NCI-H345 treated with DMSO at 0.1 percent for 48 hours (cell line): ENCODE measurements around the gene TMC1.

Experiments
- DNase-seq: peaks from one replicate; lab custom pipeline; 2025; ENCODE audit not compliant: unreplicated experiment; lab: John Stamatoyannopoulos, UW

The TMC1 gene

GRCh38 chr9:72565535-72565934 is 44.1 kb downstream of the TMC1 start:
- no peak for DNase-seq

GRCh38 chr9:72574156-72574810 is 52.9 kb downstream of the TMC1 start:
- DNase-seq: no peak

- DNase-seq: no peak
These were observed 54.3 kb downstream of the TMC1 start for GRCh38 chr9:72575666-72576065.

- no peak for DNase-seq
These were observed 54.7 kb downstream of the TMC1 start for GRCh38 chr9:72576087-72576486.

GRCh38 chr9:72577212-72577753 is 55.9 kb downstream of the TMC1 start:
- no peak for DNase-seq

- DNase-seq: no peak
These were observed 57.8 kb downstream of the TMC1 start for GRCh38 chr9:72579190-72579589.

GRCh38 chr9:72579880-72580550 is 58.6 kb downstream of the TMC1 start:
- DNase-seq: no peak

- no peak for DNase-seq
These were observed 60.3 kb downstream of the TMC1 start for GRCh38 chr9:72581694-72582093.

- no peak for DNase-seq
These were observed 62.0 kb downstream of the TMC1 start for GRCh38 chr9:72583370-72583769.

GRCh38 chr9:72586388-72587130 is 65.2 kb downstream of the TMC1 start:
- no peak for DNase-seq

GRCh38 chr9:72588336-72588735 is 66.9 kb downstream of the TMC1 start:
- no peak for DNase-seq

GRCh38 chr9:72589667-72590521 is 68.5 kb downstream of the TMC1 start:
- no peak for DNase-seq

GRCh38 chr9:72590824-72591223 is 69.4 kb downstream of the TMC1 start:
- DNase-seq: no peak

GRCh38 chr9:72592502-72593403 is 71.3 kb downstream of the TMC1 start:
- DNase-seq: peak; percentile 34

- no peak for DNase-seq
These were observed 75.2 kb downstream of the TMC1 start for GRCh38 chr9:72596451-72597180.

GRCh38 chr9:72597181-72597517 is 75.7 kb downstream of the TMC1 start:
- no peak for DNase-seq

GRCh38 chr9:72597601-72598000 is 76.2 kb downstream of the TMC1 start:
- DNase-seq: no peak

- no peak for DNase-seq
These were observed 77.2 kb downstream of the TMC1 start for GRCh38 chr9:72598639-72599038.

GRCh38 chr9:72599874-72600534 is 78.6 kb downstream of the TMC1 start:
- no peak for DNase-seq
